HCT116 (cell line): ENCODE measurements around the gene MOB3A. TPM values are rescaled to one million over a fixed set of nuclear protein-coding genes. Genes with fewer than 3 reads are reported as not detected.

ENCODE experiments used
- ATAC-seq: fragments of 200-7000 bp; cut with Tn5 transposase; 2 replicates; pipeline ENCODE4 v1.9.1; 2020; ENCODE audit warnings: mild to moderate bottlenecking, moderate library complexity
- BruUV-seq: library from RNA; stranded (reverse); fragments of 400-500 nt; replicated peaks from 2 replicates; lab custom pipeline; 2021; lab: Mats Ljungman, UMichigan
- CTCF ChIA-PET: fragments of 300-600 bp; sonication (Branson Sonifier 250); formaldehyde crosslinking; loops from one replicate; lab custom pipeline; 2021; ENCODE audit warnings: antibody characterized with exemption; lab: Charles Lee
- POLR2A ChIA-PET: fragments of 300-600, 350-600 bp; sonication (Branson Sonifier 250); formaldehyde crosslinking; loops from one replicate; lab custom pipeline; 2021; ENCODE audit warnings: antibody characterized with exemption; lab: Charles Lee
- RAD21 ChIA-PET, 2 experiments: fragments of 300-600 bp; sonication (Branson Sonifier 250); formaldehyde crosslinking; loops; one replicate each; lab custom pipeline; 2023; ENCODE audit warnings: low total read pairs in 2 of 2; ENCODE audit not compliant: uncharacterized antibody in 2 of 2, unreplicated experiment in 2 of 2, low non-redundant PET in 1 of 2; lab: Charles Lee
- DNase-seq: peaks from one replicate; pipeline ENCODE4 v3.0.0-alpha.2; 2010; ENCODE audit warnings: low read depth, low spot score
- H2AFZ ChIP-seq: fragments of 200-600 bp; shearing (Covaris generic), sonication (generic); 2 replicates; pipeline ENCODE4 v1.6.1; 2017; ENCODE audit warnings: low read depth, mixed run types, mixed read lengths, antibody characterized with exemption, low read length; ENCODE audit not compliant: poor library complexity, severe bottlenecking
- H3K27ac ChIP-seq: 2 replicates; pipeline ENCODE4 v1.5.1; 2012; ENCODE audit warnings: low read depth, low read length
- H3K27me3 ChIP-seq: fragments of 200-600 bp; sonication (generic); 2 replicates; pipeline ENCODE4 v1.6.1; 2016; ENCODE audit warnings: mixed run types, low read length, mixed read lengths; ENCODE audit not compliant: insufficient read depth
- H3K36me3 ChIP-seq, 2 experiments: fragments of 200-500 bp in 1 of 2; fragments of 200-600 bp in 1 of 2; sonication (Bioruptor generic) in 1 of 2; sonication (generic) in 1 of 2; 2 replicates each; pipeline versions ENCODE4 v1.5.1 to v1.6.1; 2014 to 2016; ENCODE audit warnings: low read length in 2 of 2, inconsistent platforms in 1 of 2, mixed read lengths in 1 of 2, mixed run types in 1 of 2; ENCODE audit not compliant: insufficient read depth in 2 of 2, control insufficient read depth in 1 of 2
- H3K4me1 ChIP-seq, 2 experiments: fragments of 200-600 bp in 1 of 2; sonication (generic) in 1 of 2; 2 replicates each; pipeline versions ENCODE4 v1.5.1 to v1.6.1; 2012 to 2017; ENCODE audit warnings: low read length in 2 of 2, inconsistent platforms in 1 of 2, mild to moderate bottlenecking in 1 of 2, mixed read lengths in 1 of 2, mixed run types in 1 of 2, moderate library complexity in 1 of 2; ENCODE audit not compliant: insufficient read depth in 2 of 2, control insufficient read depth in 1 of 2
- H3K4me2 ChIP-seq: fragments of 200-600 bp; sonication (generic); 2 replicates; pipeline ENCODE4 v1.6.1; 2017; ENCODE audit warnings: mixed run types, low read length, mixed read lengths
- H3K4me3 ChIP-seq, 2 experiments: fragments of 200-600 bp in 1 of 2; sonication (generic) in 1 of 2; replicated peaks in 1 of 2; 2 replicates each; pipeline ENCODE4 v1.5.1; 2011 to 2016; ENCODE audit warnings: low read length in 2 of 2, control low read depth in 1 of 2, low read depth in 1 of 2, mild to moderate bottlenecking in 1 of 2, mixed read lengths in 1 of 2, mixed run types in 1 of 2
- H3K79me2 ChIP-seq: fragments of 200-600 bp; sonication (generic); 2 replicates; pipeline ENCODE4 v1.6.1; 2017; ENCODE audit warnings: mild to moderate bottlenecking, mixed run types, low read length, moderate library complexity, mixed read lengths; ENCODE audit not compliant: insufficient read depth
- H3K9ac ChIP-seq: fragments of 200-600 bp; sonication (generic); 2 replicates; pipeline ENCODE4 v1.6.1; 2016; ENCODE audit warnings: low read length, mixed read lengths
- H3K9me2 ChIP-seq: fragments of 200-600 bp; sonication (generic), shearing (Covaris generic); 2 replicates; pipeline ENCODE4 v1.6.1; 2017; ENCODE audit warnings: mixed run types, mild to moderate bottlenecking, moderate library complexity; ENCODE audit not compliant: insufficient read depth
- H3K9me3 ChIP-seq, 2 experiments: fragments of 200-500 bp in 1 of 2; fragments of 200-600 bp in 1 of 2; sonication (Bioruptor generic) in 1 of 2; sonication (generic) in 1 of 2; 2 replicates each; pipeline ENCODE4 v1.6.1; 2014 to 2017; ENCODE audit warnings: low read length in 2 of 2, mixed read lengths in 2 of 2, inconsistent platforms in 1 of 2, low read depth in 1 of 2, mild to moderate bottlenecking in 1 of 2, mixed run types in 1 of 2, moderate library complexity in 1 of 2; ENCODE audit not compliant: control insufficient read depth in 1 of 2, insufficient read depth in 1 of 2
- H4K20me1 ChIP-seq: fragments of 200-600 bp; sonication (generic), shearing (Covaris generic); 2 replicates; pipeline ENCODE4 v1.6.1; 2017; ENCODE audit warnings: mixed run types, mild to moderate bottlenecking, moderate library complexity; ENCODE audit not compliant: insufficient read depth
- ATF3 ChIP-seq: IDR thresholded peaks from 2 replicates; pipeline ENCODE4 v1.6.1; 2012
- CBX3 ChIP-seq: IDR thresholded peaks from 2 replicates; pipeline ENCODE4 v1.6.1; 2012; ENCODE audit warnings: low read depth
- CTCF ChIP-seq, 3 experiments: fragments of 200-600 bp in 1 of 3; sonication (generic) in 1 of 3; IDR thresholded peaks in 2 of 3; conservative IDR thresholded peaks in 1 of 3; 2 replicates each; pipeline ENCODE4 v1.5.1; 2012 to 2017; ENCODE audit warnings: low read depth in 2 of 3, low read length in 2 of 3, antibody characterized with exemption in 1 of 3, borderline replicate concordance in 1 of 3, control low read depth in 1 of 3, mild to moderate bottlenecking in 1 of 3, mixed read lengths in 1 of 3, mixed run types in 1 of 3, moderate library complexity in 1 of 3; ENCODE audit not compliant: insufficient read depth in 1 of 3
- ELF1 ChIP-seq: IDR thresholded peaks from 2 replicates; pipeline ENCODE4 v1.6.1; 2012; ENCODE audit warnings: low read depth, borderline replicate concordance
- EZH2phosphoT487 ChIP-seq: fragments of 200-600 bp; IDR thresholded peaks from 2 replicates; pipeline ENCODE4 v1.6.1; 2018; ENCODE audit warnings: antibody characterized with exemption, borderline replicate concordance
- FOSL1 ChIP-seq: IDR thresholded peaks from 2 replicates; pipeline ENCODE4 v1.6.1; 2012; ENCODE audit warnings: low read depth
- JUND ChIP-seq: IDR thresholded peaks from 2 replicates; pipeline ENCODE4 v1.6.1; 2012
- MAX ChIP-seq: IDR thresholded peaks from 2 replicates; pipeline ENCODE4 v1.6.1; 2012
- POLR2A ChIP-seq: IDR thresholded peaks from 2 replicates; pipeline ENCODE4 v1.7.0; 2011; ENCODE audit warnings: borderline replicate concordance; ENCODE audit not compliant: insufficient read depth, insufficient read length; ENCODE audit errors: extremely low read depth
- POLR2AphosphoS5 ChIP-seq: IDR thresholded peaks from 2 replicates; pipeline ENCODE4 v1.6.1; 2011; ENCODE audit warnings: mild to moderate bottlenecking, low read depth, low read length, moderate library complexity
- REST ChIP-seq: IDR thresholded peaks from 2 replicates; pipeline ENCODE4 v1.6.1; 2012; ENCODE audit warnings: low read depth
- SIN3A ChIP-seq: IDR thresholded peaks from 2 replicates; pipeline ENCODE4 v1.6.1; 2012; ENCODE audit warnings: low read depth
- SP1 ChIP-seq: IDR thresholded peaks from 2 replicates; pipeline ENCODE4 v1.6.1; 2012; ENCODE audit warnings: low read depth
- SRF ChIP-seq: IDR thresholded peaks from 2 replicates; pipeline ENCODE4 v1.6.1; 2012; ENCODE audit warnings: low read depth
- TCF7L2 ChIP-seq: IDR thresholded peaks from 2 replicates; pipeline ENCODE4 v1.7.0; 2011; ENCODE audit warnings: borderline replicate concordance, inconsistent platforms; ENCODE audit not compliant: insufficient read depth, insufficient read length; ENCODE audit errors: extremely low read depth
- YY1 ChIP-seq: IDR thresholded peaks from 2 replicates; pipeline ENCODE4 v1.6.1; 2011; ENCODE audit warnings: low read length, low read depth, moderate library complexity, mild to moderate bottlenecking; ENCODE audit not compliant: insufficient replicate concordance; ENCODE audit errors: extremely low read depth
- ZBTB33 ChIP-seq: IDR thresholded peaks from 2 replicates; pipeline ENCODE4 v1.6.1; 2011; ENCODE audit warnings: mild to moderate bottlenecking, low read length, moderate library complexity; ENCODE audit not compliant: insufficient replicate concordance; ENCODE audit errors: extremely low read depth
- ZFX ChIP-seq: fragments of 450-650 bp; IDR thresholded peaks from 2 replicates; pipeline ENCODE4 v1.6.1; 2017
- ZNF274 ChIP-seq: fragments of 200-500 bp; sonication (Bioruptor generic); IDR thresholded peaks from 2 replicates; pipeline ENCODE4 v1.6.1; 2014; ENCODE audit warnings: mild to moderate bottlenecking, low read depth, low read length, inconsistent platforms
- intact Hi-C: fragments of 100-400 bp; cut with micrococcal nuclease; formaldehyde crosslinking; loops from 2 replicates; pipeline ENCODE4 v1.10.0; 2022
- total RNA-seq: library from RNA; stranded (reverse); gene quantifications from one replicate; pipeline ENCODE4 v1.2.1, GENCODE V29; 2021; ENCODE audit not compliant: unreplicated experiment

The MOB3A gene
- total RNA-seq, 1 experiment from 2014 or later = 32.1 TPM

- H3K4me2 ChIP-seq = no peak overlapping the region
- H3K27me3 ChIP-seq = no peaks in the 10 kb centered on the region
- ChIA-PET RAD21 (no interaction called here), POLR2A (no interaction called here), CTCF (no interaction called here)
- no peak overlapping the region for H2AFZ ChIP-seq
- H3K4me1 ChIP-seq = no peaks in the 10 kb centered on the region
- H3K27ac ChIP-seq = no peak overlapping the region
- intact Hi-C loops = no loop called here
- DNase-seq (no peak), ATAC-seq (no peak)
- H3K9me3 ChIP-seq = no peaks in the 10 kb centered on the region
- H3K9ac ChIP-seq = no peak overlapping the region
- no peaks in the 10 kb centered on the region for H3K9me2 ChIP-seq
- H4K20me1 ChIP-seq = no peaks in the 10 kb centered on the region
- no TSS peak for BruUV-seq
- no peak overlapping the region for H3K4me3 ChIP-seq
- H3K36me3 ChIP-seq = peaks cover 36 to 48% of the 10 kb centered on the region in 2 experiments; a peak in 3 of 4 replicates
- no peaks in the 10 kb centered on the region for H3K79me2 ChIP-seq
- no peak for TF ChIP-seq EZH2phosphoT487
- TF ChIP-seq ZFX = no peak
- TF ChIP-seq CTCF (IDR thresholded peaks at IDR 0.05 in 2 of 3, conservative IDR thresholded peaks at IDR 0.05 in 1 of 3; ENCODE audit: borderline replicate concordance in 1 of 3, insufficient read depth in 1 of 3, low read depth in 2 of 3, low read length in 2 of 3) = no peak
- TF ChIP-seq POLR2AphosphoS5 = no peak
- TF ChIP-seq ZBTB33 = no peak
- no peak for TF ChIP-seq ATF3
- no peak for TF ChIP-seq CBX3
- no peak for TF ChIP-seq TCF7L2
- no peak for TF ChIP-seq POLR2A
- TF ChIP-seq ZNF274 = no peak
- no peak for TF ChIP-seq JUND
- no peak for TF ChIP-seq SIN3A
- no peak for TF ChIP-seq REST
- no peak for TF ChIP-seq YY1
- no peak for TF ChIP-seq SRF
- no peak for TF ChIP-seq FOSL1
- TF ChIP-seq ELF1 = no peak
- TF ChIP-seq MAX = no peak
- no peak for TF ChIP-seq SP1
Measured at GRCh38 chr19:2115911-2116426, 19.8 kb upstream of the MOB3A start.
